ENCODE data around the gene WWTR1.

WWTR1 gene

GRCh38 chr3:149579838-149580542 is 77.8 kb downstream of the WWTR1 start:
- no peak for DNase-seq
- intact Hi-C loops (cut with DNase I) = loop anchor here (10.0 kb wide), 1 partner anchor 75 kb away; the partner anchor contains the start of gene WWTR1

GRCh38 chr3:149579161-149579560 is 78.7 kb downstream of the WWTR1 start:
- DNase-seq = no peak
- intact Hi-C loops (cut with DNase I) = loop anchor here (10.0 kb wide), 1 partner anchor 76 kb away; the partner anchor contains the start of gene WWTR1

- intact Hi-C loops (cut with DNase I) = loop anchor here (10.0 kb wide), 1 partner anchor 77 kb away; the partner anchor contains the start of gene WWTR1
Observed at GRCh38 chr3:149577801-149578200, 80.0 kb downstream of the WWTR1 start.

GRCh38 chr3:149575961-149576564 is 81.8 kb downstream of the WWTR1 start:
- intact Hi-C loops (cut with DNase I) = loop anchor here (10.0 kb wide), 1 partner anchor 79 kb away; the partner anchor contains the start of gene WWTR1
- DNase-seq = peak in 14 of 42 donors; percentile 8 to 79 (median 28)

More at GRCh38 chr3:149577801-149578200, 80.0 kb downstream of the WWTR1 start:
- no peak for DNase-seq

- peak in 14 of 42 donors; percentile 6 to 69 (median 27) for DNase-seq
- intact Hi-C loops (cut with DNase I) = loop anchor here (10.0 kb wide), 1 partner anchor 79 kb away; the partner anchor contains the start of gene WWTR1
Observed at GRCh38 chr3:149575213-149575960, 82.4 kb downstream of the WWTR1 start.

- no peak for DNase-seq
- intact Hi-C loops (cut with DNase I) = loop anchor here (10.0 kb wide), 1 partner anchor 82 kb away; the partner anchor contains the start of gene WWTR1
Observed at GRCh38 chr3:149572796-149573414, 84.9 kb downstream of the WWTR1 start.

GRCh38 chr3:149571381-149571780 is 86.4 kb downstream of the WWTR1 start:
- intact Hi-C loops (cut with DNase I) = loop anchor here (10.0 kb wide), 1 partner anchor 83 kb away; the partner anchor contains the start of gene WWTR1

GRCh38 chr3:149570016-149570415 is 87.8 kb downstream of the WWTR1 start:
- no peak for DNase-seq
- intact Hi-C loops (cut with DNase I) = loop anchor here (10.0 kb wide), 1 partner anchor 85 kb away; the partner anchor contains the start of gene WWTR1

More at GRCh38 chr3:149571381-149571780, 86.4 kb downstream of the WWTR1 start:
- no peak for DNase-seq

GRCh38 chr3:149567381-149567780 is 90.4 kb downstream of the WWTR1 start:
- intact Hi-C loops (cut with DNase I) = no loop called here

GRCh38 chr3:149566292-149566975 is 91.4 kb downstream of the WWTR1 start:
- DNase-seq = no peak
- intact Hi-C loops (cut with DNase I) = no loop called here

More at GRCh38 chr3:149567381-149567780, 90.4 kb downstream of the WWTR1 start:
- DNase-seq = no peak

- intact Hi-C loops (cut with DNase I) = no loop called here
- no peak for DNase-seq
Observed at GRCh38 chr3:149564079-149564478, 93.7 kb downstream of the WWTR1 start.

GRCh38 chr3:149563114-149563513 is 94.7 kb downstream of the WWTR1 start:
- DNase-seq = no peak
- intact Hi-C loops (cut with DNase I) = no loop called here

- intact Hi-C loops (cut with DNase I) = no loop called here
- DNase-seq = no peak
Observed at GRCh38 chr3:149560617-149561016, 97.2 kb downstream of the WWTR1 start.

- no peak for DNase-seq
- intact Hi-C loops (cut with DNase I) = no loop called here
Observed at GRCh38 chr3:149560001-149560400, 97.8 kb downstream of the WWTR1 start.

GRCh38 chr3:149559525-149559924 is 98.3 kb downstream of the WWTR1 start:
- no peak for DNase-seq
- intact Hi-C loops (cut with DNase I) = no loop called here

- DNase-seq = no peak
- intact Hi-C loops (cut with DNase I) = no loop called here
Observed at GRCh38 chr3:149555927-149556326, 101.9 kb downstream of the WWTR1 start.

- intact Hi-C loops (cut with DNase I) = no loop called here
- DNase-seq = no peak
Observed at GRCh38 chr3:149554826-149555225, 103.0 kb downstream of the WWTR1 start.

GRCh38 chr3:149553781-149554451 is 103.9 kb downstream of the WWTR1 start:
- intact Hi-C loops (cut with DNase I) = no loop called here
- peak in 26 of 42 donors; percentile 7 to 77 (median 36) for DNase-seq

Measured in head of caudate nucleus (tissue), 42 donors.